Calu3 (cell line): Measurements from ENCODE around the gene ELMO1. TPM values are rescaled to one million over a fixed set of nuclear protein-coding genes. Genes with fewer than 3 reads are reported as not detected.

Source experiments
- BruUV-seq: library from RNA; stranded (reverse); fragments of 400-500 nt; replicated peaks from 2 replicates; lab custom pipeline; 2021; lab: Mats Ljungman, UMichigan
- CTCF ChIA-PET: fragments of 300-600 bp; sonication (Branson Sonifier 250); formaldehyde crosslinking; loops from one replicate; lab custom pipeline; 2022; ENCODE audit warnings: antibody characterized with exemption; lab: Charles Lee
- DNase-seq: peaks from one replicate; pipeline ENCODE4 v3.0.0; 2022
- H3K27ac Mint-ChIP-seq: one replicate; pipeline ENCODE4 v1.8.0; 2022; ENCODE audit warnings: mixed read lengths; ENCODE audit not compliant: unreplicated experiment
- H3K27me3 Mint-ChIP-seq: one replicate; pipeline ENCODE4 v1.8.0; 2022; ENCODE audit warnings: mixed read lengths; ENCODE audit not compliant: unreplicated experiment
- H3K36me3 Mint-ChIP-seq: one replicate; pipeline ENCODE4 v1.8.0; 2022; ENCODE audit warnings: mild to moderate bottlenecking, moderate library complexity, mixed read lengths; ENCODE audit not compliant: insufficient read depth, unreplicated experiment
- H3K4me1 Mint-ChIP-seq: one replicate; pipeline ENCODE4 v1.8.0; 2022; ENCODE audit warnings: mild to moderate bottlenecking, low read depth, mixed read lengths; ENCODE audit not compliant: unreplicated experiment
- H3K4me3 Mint-ChIP-seq: one replicate; pipeline ENCODE4 v1.8.0; 2022; ENCODE audit warnings: mild to moderate bottlenecking, low read depth, moderate library complexity, mixed read lengths; ENCODE audit not compliant: unreplicated experiment
- H3K9me3 Mint-ChIP-seq: one replicate; pipeline ENCODE4 v1.8.0; 2022; ENCODE audit warnings: low read depth, mixed read lengths; ENCODE audit not compliant: unreplicated experiment
- CTCF ChIP-seq: fragments of 200-600 bp; IDR thresholded peaks from one replicate; pipeline ENCODE4 v1.8.0; 2022; ENCODE audit warnings: antibody characterized with exemption; ENCODE audit not compliant: unreplicated experiment
- intact Hi-C: fragments of 100-400 bp; cut with micrococcal nuclease; formaldehyde crosslinking; loops from one replicate; pipeline ENCODE4 v1.10.0; 2022; ENCODE audit not compliant: unreplicated experiment
- total RNA-seq: library from RNA; stranded (reverse); gene quantifications from 2 replicates; pipeline ENCODE4 v1.2.3, GENCODE V29; 2022

The ELMO1 gene
- total RNA-seq, 1 experiment from 2014 or later = not detected

DNA sequence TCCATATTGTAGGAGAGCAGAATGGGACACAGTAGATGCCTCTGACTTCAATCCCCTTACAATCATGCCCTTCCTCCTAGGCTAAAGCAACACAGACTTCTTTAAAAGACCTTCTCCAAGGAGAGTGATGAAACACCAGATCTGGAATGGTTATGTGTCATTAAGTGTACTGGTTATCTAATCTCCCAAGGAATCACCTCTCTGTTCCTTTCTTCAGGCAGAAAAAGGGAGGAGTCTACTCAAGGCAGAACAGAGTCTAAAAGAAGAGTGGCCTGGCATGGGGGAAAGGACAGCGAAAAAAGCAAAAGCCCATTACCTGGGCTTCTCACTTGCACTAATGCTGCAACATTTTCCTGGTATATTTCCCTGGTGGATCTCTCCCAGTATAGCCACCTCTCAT is 2.9 kb downstream of the ELMO1 start:
- peaks cover 17% of the 10 kb centered on the region for H3K27me3 Mint-ChIP-seq
- BruUV-seq = no TSS peak
- H3K4me1 Mint-ChIP-seq = no peaks in the 10 kb centered on the region
- H3K4me3 Mint-ChIP-seq = no peak overlapping the region
- H3K36me3 Mint-ChIP-seq = no peaks in the 10 kb centered on the region
- no peak for TF ChIP-seq CTCF
- CTCF ChIA-PET = no interaction called here
- intact Hi-C loops = no loop called here
- peaks cover 2% of the 10 kb centered on the region for H3K9me3 Mint-ChIP-seq
- H3K27ac Mint-ChIP-seq = no peak overlapping the region
- DNase-seq = no peak

- H3K4me3 Mint-ChIP-seq = no peak overlapping the region
- BruUV-seq = no TSS peak
- no peak for DNase-seq
- H3K9me3 Mint-ChIP-seq = peaks cover 2% of the 10 kb centered on the region
- H3K27ac Mint-ChIP-seq = no peak overlapping the region
- CTCF ChIA-PET = no interaction called here
- intact Hi-C loops = no loop called here
- H3K36me3 Mint-ChIP-seq = no peaks in the 10 kb centered on the region
- no peak for TF ChIP-seq CTCF
- no peaks in the 10 kb centered on the region for H3K4me1 Mint-ChIP-seq
- H3K27me3 Mint-ChIP-seq = peaks cover 14% of the 10 kb centered on the region
Measured at GRCh38 chr7:37445064-37445723, 3.5 kb downstream of the ELMO1 start.

DNA sequence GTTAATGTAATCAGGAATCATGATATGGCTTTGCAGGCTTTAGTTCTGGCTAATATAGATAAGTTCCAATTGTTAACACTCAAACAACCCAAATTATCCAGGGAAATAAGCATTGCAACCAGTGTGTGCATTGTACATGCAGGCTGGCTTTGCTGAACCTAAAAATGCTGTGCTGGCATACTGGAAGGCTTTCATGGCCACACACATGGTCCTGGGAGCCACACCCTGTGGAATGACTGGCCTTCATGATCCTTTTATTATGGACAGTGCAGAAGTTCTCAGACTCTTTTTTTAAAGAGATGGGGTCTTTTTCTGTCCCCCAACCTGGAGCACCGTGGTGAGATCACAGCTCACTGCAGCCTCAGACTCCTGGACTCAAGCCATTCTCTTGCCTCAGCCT is 5.0 kb downstream of the ELMO1 start:
- DNase-seq = no peak
- BruUV-seq = no TSS peak
- H3K27ac Mint-ChIP-seq = no peak overlapping the region
- TF ChIP-seq CTCF = no peak
- intact Hi-C loops = no loop called here
- peaks cover 2% of the 10 kb centered on the region for H3K9me3 Mint-ChIP-seq
- H3K36me3 Mint-ChIP-seq = no peaks in the 10 kb centered on the region
- CTCF ChIA-PET = interaction anchor here (0.7 kb wide), 1 partner anchor 175 kb away, joined by 3 read pairs; no protein-coding TSS in a partner anchor
- H3K4me3 Mint-ChIP-seq = no peak overlapping the region
- no peaks in the 10 kb centered on the region for H3K4me1 Mint-ChIP-seq
- peaks cover 6% of the 10 kb centered on the region for H3K27me3 Mint-ChIP-seq

DNA sequence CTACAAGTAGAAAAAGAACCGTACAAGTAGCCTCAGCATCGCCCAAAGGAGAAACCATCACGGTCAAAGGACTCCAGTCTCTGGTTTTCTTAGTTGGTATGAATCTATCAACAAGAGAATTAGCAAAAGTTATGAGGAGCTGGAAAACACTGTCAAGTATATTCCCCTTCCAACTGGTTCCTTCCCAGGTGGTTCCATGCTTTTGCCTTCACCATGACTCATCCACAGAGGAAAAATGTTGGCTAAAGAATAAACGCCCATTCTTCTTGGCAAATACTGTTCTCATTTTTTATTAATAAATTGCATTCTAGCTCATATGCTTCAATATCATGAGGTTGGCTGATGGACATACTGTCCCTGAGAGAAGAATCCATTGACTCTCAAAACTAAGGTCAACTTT is 6.4 kb downstream of the ELMO1 start:
- no peaks in the 10 kb centered on the region for H3K4me1 Mint-ChIP-seq

More for the DNA sequence above, 6.4 kb downstream of the ELMO1 start:
- no peak for TF ChIP-seq CTCF
- Mint-ChIP-seq H3K27me3 (no peaks in the 10 kb centered on the region), H3K36me3 (no peaks in the 10 kb centered on the region), H3K9me3 (peaks cover 2% of the 10 kb centered on the region), H3K4me3 (no peak overlapping the region), H3K27ac (no peak overlapping the region)
- intact Hi-C loops = no loop called here
- CTCF ChIA-PET = no interaction called here
- BruUV-seq = no TSS peak
- DNase-seq = no peak
